Lung microvascular endothelial cell (primary cell): ENCODE results near the gene PTPRN2. TPM values are rescaled to one million over a fixed set of nuclear protein-coding genes. Genes with fewer than 3 reads are reported as not detected.
"Not testable (repeated sequence)": the region's sequence is repeated elsewhere in the genome, so short reads cannot be mapped to it uniquely, and the experiment has no call there.

ENCODE experiments used
- DNase-seq, 2 donors: peaks; one replicate each; pipeline versions ENCODE4 v3.0.0 to v3.0.0-alpha.2; 2010; ENCODE audit warnings: low read depth in 2 of 2
- total RNA-seq: library from RNA; depleted of rRNA; stranded (reverse); fragments of >200 nt; gene quantifications from 2 replicates; pipeline ENCODE4 v1.2.1, GENCODE V29; 2014

The PTPRN2 gene
- total RNA-seq, 1 donor from 2014 or later, result 4.6 TPM

- no peak for DNase-seq
Observed at GRCh38 chr7:157786375-157787274, 801.0 kb downstream of the PTPRN2 start.

GRCh38 chr7:157785486-157786186, 802.0 kb downstream of the PTPRN2 start:
- no peak for DNase-seq

GRCh38 chr7:157784979-157785441, 802.6 kb downstream of the PTPRN2 start:
- DNase-seq, result no peak

GRCh38 chr7:157784041-157784835, 803.4 kb downstream of the PTPRN2 start:
- DNase-seq, result no peak

- DNase-seq, result no peak
Observed at GRCh38 chr7:157782041-157782440, 805.6 kb downstream of the PTPRN2 start.

GRCh38 chr7:157780721-157781120, 806.9 kb downstream of the PTPRN2 start:
- DNase-seq, result no peak

- DNase-seq, result no peak
Observed at GRCh38 chr7:157780312-157780711, 807.3 kb downstream of the PTPRN2 start.

- DNase-seq, result no peak
Observed at GRCh38 chr7:157779206-157779605, 808.4 kb downstream of the PTPRN2 start.

GRCh38 chr7:157777194-157777762, 810.3 kb downstream of the PTPRN2 start:
- DNase-seq, result not testable (repeated sequence)

- DNase-seq, result no peak
Observed at GRCh38 chr7:157775560-157776332, 811.9 kb downstream of the PTPRN2 start.

- DNase-seq, result no peak
Observed at GRCh38 chr7:157775021-157775559, 812.5 kb downstream of the PTPRN2 start.

GRCh38 chr7:157774495-157774894, 813.1 kb downstream of the PTPRN2 start:
- DNase-seq, result no peak

GRCh38 chr7:157773361-157773760, 814.3 kb downstream of the PTPRN2 start:
- DNase-seq, result no peak

GRCh38 chr7:157772486-157773130, 815.0 kb downstream of the PTPRN2 start:
- no peak for DNase-seq

GRCh38 chr7:157771689-157772088, 815.9 kb downstream of the PTPRN2 start:
- no peak for DNase-seq

GRCh38 chr7:157770716-157771320, 816.8 kb downstream of the PTPRN2 start:
- DNase-seq, result no peak

- no peak for DNase-seq
Observed at GRCh38 chr7:157769526-157770215, 818.0 kb downstream of the PTPRN2 start.

- no peak for DNase-seq
Observed at GRCh38 chr7:157769086-157769485, 818.5 kb downstream of the PTPRN2 start.

GRCh38 chr7:157768198-157768597, 819.4 kb downstream of the PTPRN2 start:
- no peak for DNase-seq
